Measurements from ENCODE around the gene ACOX2. TPM values are rescaled to one million over a fixed set of nuclear protein-coding genes. Genes with fewer than 3 reads are reported as not detected.

ACOX2 gene
- total RNA-seq, 1 donor = 19.2 TPM

- TF ChIP-seq CTCF (IDR thresholded peaks at IDR 0.05; ENCODE audit: insufficient read depth, low read length) = no peak
- no peak for DNase-seq (ENCODE audit: low read depth)
- H3K4me3 ChIP-seq (ENCODE audit: low read depth, low read length) = no peak overlapping the region
Measured at GRCh38 chr3:58553003-58553402, 16.0 kb upstream of the ACOX2 start.

- no peak overlapping the region for H3K4me3 ChIP-seq (ENCODE audit: low read depth, low read length)
- no peak for DNase-seq (ENCODE audit: low read depth)
- TF ChIP-seq CTCF (IDR thresholded peaks at IDR 0.05; ENCODE audit: insufficient read depth, low read length) = no peak
Measured at GRCh38 chr3:58551636-58552180, 14.7 kb upstream of the ACOX2 start.

- DNase-seq (ENCODE audit: low read depth) = no peak
- no peak overlapping the region for H3K4me3 ChIP-seq (ENCODE audit: low read depth, low read length)
- TF ChIP-seq CTCF (IDR thresholded peaks at IDR 0.05; ENCODE audit: insufficient read depth, low read length) = no peak
Measured at GRCh38 chr3:58544541-58544940, 7.6 kb upstream of the ACOX2 start.

- no peak for TF ChIP-seq CTCF (IDR thresholded peaks at IDR 0.05; ENCODE audit: insufficient read depth, low read length)
- DNase-seq (ENCODE audit: low read depth) = no peak
- no peak overlapping the region for H3K4me3 ChIP-seq (ENCODE audit: low read depth, low read length)
Measured at GRCh38 chr3:58540176-58540858, 3.3 kb upstream of the ACOX2 start.

GRCh38 chr3:58539626-58540025 lies 2.6 kb upstream of the ACOX2 start:
- no peak for TF ChIP-seq CTCF (IDR thresholded peaks at IDR 0.05; ENCODE audit: insufficient read depth, low read length)
- DNase-seq (ENCODE audit: low read depth) = no peak
- no peak overlapping the region for H3K4me3 ChIP-seq (ENCODE audit: low read depth, low read length)

- DNase-seq (ENCODE audit: low read depth) = no peak
- TF ChIP-seq CTCF (IDR thresholded peaks at IDR 0.05; ENCODE audit: insufficient read depth, low read length) = no peak
Measured at GRCh38 chr3:58537412-58538301, 667 bp upstream of the ACOX2 start.

More at GRCh38 chr3:58537412-58538301, 667 bp upstream of the ACOX2 start:
- no peak overlapping the region for H3K4me3 ChIP-seq (ENCODE audit: low read depth, low read length)
